HG03280 (cell line): ENCODE measurements around the gene KNTC1.
"Not testable (repeated sequence)": the region's sequence is repeated elsewhere in the genome, so short reads cannot be mapped to it uniquely, and the experiment has no call there.

Source experiments
- ATAC-seq: cut with Tn5 transposase; IDR thresholded peaks from one replicate; pipeline ENCODE4 v1.9.1; 2021; ENCODE audit warnings: mild to moderate bottlenecking, moderate library complexity; ENCODE audit not compliant: unreplicated experiment

Gene KNTC1

DNA sequence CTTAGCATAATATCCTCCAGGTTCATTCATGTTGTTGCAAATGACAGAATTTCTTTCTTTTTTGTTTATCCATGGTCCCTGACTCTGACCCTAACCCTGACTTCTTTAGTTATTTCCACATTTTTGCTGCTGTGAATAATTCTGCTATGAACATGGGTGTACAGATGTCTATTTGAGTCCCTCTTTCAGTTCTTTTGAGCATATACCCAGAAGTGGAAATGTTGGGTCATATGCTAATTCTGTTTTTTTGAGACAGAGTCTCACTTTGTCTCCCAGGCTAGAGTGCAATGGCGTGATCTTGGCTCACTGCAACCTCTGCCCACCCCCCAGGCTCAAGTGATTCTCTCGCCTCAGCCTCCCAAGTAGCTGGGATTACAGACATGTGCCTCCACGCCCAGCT lies 33.1 kb downstream of the KNTC1 start:
- no peak for ATAC-seq

- no peak for ATAC-seq
These were observed 36.3 kb downstream of the KNTC1 start for GRCh38 chr12:122563361-122563760.

DNA sequence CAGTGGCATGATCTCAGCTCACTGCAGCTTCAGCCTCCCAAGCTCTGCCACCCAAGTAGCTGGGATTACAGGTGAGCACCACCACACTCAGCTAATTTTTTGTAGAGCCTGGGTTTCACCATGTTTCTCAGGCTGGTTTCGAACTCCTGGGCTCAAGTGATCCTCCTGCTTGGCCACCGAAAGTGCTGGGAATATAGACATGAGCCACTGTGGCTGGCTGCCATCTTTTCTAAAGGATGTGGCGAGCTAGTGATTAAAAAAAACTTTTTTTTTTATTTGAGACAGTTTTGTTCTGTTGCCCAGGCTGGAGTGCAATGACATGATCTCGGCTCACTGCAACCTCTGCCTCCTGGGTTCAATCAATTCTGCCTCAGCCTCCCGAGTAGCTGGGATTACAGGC lies 39.8 kb downstream of the KNTC1 start:
- not testable (repeated sequence) for ATAC-seq

DNA sequence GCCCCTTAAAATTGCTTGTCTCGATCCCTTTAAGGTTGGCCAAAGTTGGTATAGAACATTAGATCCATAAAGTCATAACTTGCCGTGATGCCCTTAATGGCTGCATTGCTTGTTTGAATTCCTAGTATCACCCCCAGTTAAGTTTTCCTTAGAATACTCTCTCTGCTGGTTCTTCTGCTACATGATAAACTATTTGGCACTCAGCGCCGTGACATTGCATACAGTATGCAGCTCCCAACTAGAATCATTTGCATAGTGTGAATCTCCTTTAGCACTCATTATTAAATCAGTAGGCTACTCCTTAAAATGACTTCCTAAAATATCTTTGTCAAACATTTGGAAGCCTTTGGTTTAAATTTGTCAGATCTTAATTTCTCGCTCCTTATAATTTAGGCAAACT lies 42.2 kb downstream of the KNTC1 start:
- ATAC-seq, result no peak

DNA sequence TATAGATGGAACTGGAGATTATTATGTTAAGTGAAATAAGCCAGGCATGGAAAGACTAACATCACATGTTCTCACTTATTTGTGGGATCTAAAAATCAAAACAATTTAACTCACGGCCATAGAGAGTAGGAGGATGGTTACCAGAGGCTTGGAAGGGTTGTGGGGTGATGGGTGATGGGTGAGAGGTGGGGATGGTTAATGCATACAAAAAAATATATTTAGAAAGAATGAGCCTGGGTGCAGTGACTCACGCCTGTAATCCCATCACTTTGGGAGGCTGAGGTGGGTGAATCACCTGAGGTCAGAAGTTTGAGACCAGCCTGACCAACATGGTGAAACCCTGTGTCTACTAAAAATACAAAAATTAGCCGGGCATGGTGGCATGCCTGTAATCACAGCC lies 43.0 kb downstream of the KNTC1 start:
- ATAC-seq, result not testable (repeated sequence)

GRCh38 chr12:122571821-122572220 lies 44.8 kb downstream of the KNTC1 start:
- no peak for ATAC-seq

DNA sequence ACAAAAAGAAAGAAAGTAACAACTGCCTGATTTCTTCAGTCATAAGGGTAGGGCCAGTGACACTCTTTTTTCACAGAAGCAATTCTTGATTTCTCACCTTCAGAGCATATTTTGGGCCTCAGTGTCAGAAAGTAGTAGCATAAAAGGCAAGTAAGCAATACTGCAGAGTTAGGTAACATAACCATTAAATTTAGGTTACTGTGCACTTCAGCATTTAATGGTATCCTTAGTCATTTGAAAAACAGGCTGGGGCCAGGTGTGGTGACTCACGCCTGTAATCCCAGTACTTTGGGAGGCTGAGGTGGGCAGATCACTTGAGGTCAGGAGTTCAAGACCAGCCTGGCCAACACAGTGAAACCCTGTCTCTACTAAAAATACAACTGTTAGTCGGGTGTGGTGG lies 56.2 kb downstream of the KNTC1 start:
- not testable (repeated sequence) for ATAC-seq

DNA sequence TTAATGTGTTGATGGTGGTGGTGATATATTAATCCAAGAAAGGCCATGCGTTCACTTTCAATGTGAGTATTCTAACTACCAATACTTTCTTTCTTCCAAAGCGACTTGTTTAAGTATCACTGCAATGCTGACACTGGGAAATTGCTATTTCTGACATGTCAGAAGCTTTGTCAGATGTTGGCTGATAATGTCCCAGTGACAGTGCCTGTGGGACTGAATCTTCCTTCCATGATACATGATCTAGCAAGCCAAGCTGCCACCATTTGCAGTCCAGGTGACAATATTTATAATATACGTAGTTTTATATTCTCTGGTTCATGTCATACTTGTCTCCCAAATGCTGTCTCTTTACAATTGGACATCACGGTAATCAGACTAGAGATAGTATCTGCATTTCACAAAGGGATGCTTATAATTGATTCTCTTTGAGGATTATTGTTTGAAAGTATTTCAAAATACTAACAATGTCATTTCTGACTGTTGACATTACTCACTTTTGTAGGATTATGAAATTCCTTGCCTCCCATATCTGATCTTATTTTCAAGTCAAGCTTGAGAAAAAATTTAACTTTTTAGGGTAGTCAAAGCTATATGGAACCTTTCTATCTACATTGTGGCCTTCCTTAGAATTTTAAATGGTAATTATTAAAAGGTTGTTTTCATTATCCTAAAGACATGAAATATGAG lies 57.3 kb downstream of the KNTC1 start:
- ATAC-seq, result no peak

DNA sequence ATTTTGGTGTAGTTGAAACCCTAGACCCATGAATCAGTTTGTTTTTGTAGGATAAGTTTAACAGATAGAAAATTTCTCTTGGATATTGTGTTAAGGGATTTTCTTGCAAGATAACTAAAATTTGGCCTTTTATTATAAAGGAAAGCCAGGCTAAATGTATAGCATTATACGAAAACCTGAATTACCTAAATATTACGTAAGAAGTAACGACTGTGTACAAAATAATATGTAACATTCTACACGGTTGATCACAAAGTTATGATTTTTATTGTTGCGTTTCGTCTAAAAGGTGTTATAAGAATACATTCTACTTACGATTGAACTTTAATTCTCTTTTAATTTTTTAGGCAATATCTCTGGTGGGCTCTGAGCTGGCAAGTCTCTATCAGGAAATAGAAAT lies 63.9 kb downstream of the KNTC1 start:
- ATAC-seq, result no peak

- ATAC-seq, result not testable (repeated sequence)
These were observed 64.9 kb downstream of the KNTC1 start for GRCh38 chr12:122591966-122592365.

GRCh38 chr12:122592543-122592942 lies 65.5 kb downstream of the KNTC1 start:
- ATAC-seq, result not testable (repeated sequence)

- ATAC-seq, result no peak
These were observed 66.9 kb downstream of the KNTC1 start for GRCh38 chr12:122593910-122594309.

- ATAC-seq, result no peak
These were observed 69.8 kb downstream of the KNTC1 start for GRCh38 chr12:122596838-122597237.

DNA sequence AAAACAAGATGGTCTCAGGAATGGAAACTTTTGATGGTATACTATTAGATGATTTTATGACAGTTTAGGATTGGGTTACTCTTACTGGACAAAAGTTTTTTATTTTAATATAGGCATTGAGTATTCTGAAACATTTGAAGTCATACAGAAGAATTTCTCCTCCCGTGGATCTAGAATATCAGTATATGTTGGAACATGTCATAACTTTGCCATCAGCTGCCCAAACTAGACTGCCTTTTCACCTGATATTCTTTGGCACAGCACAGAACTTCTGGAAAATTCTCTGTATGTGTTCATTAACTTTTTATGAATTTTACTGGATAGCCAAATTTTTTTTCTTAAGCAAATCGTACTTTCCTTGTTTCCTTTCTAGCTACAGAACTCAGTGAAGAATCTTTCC lies 75.4 kb downstream of the KNTC1 start:
- ATAC-seq, result no peak

DNA sequence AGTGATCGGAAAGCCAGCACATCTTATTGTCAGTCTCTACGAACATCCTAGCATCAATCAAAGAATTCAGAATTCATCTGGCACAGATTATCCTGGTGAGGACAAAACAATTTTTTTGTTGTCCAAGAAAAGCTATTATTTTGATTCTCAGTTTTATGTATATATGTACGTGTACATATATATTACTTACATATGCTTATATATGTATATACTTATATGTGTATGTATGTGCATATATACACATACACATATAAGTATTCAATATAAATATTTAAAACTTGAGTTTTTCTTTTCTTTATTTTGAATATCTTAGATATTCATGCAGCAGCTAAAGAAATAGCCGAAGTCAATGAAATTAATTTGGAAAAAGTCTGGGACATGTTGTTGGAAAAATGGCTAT lies 77.9 kb downstream of the KNTC1 start:
- ATAC-seq, result no peak

- ATAC-seq, result no peak
These were observed 82.7 kb downstream of the KNTC1 start for GRCh38 chr12:122609732-122610131.

DNA sequence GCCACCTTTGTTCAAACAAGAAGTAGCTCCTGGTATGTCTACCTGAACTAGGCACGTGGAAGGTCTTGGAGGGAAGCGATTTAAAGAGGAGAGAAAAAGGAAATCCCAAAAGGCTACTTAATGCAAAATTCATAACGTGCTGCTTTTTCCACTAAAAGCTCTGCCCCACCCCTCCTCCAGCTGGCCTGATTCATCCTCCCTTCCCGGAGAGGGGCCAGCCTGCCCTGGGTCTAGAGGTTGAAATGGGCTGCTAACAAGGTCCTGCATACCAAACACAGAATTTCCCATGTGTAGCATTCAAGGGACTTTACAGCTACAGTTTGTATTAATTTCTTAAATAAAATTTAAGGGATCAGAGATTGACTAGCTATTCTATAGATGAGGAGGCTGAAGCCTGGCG lies 83.2 kb downstream of the KNTC1 start:
- no peak for ATAC-seq

- ATAC-seq, result no peak
These were observed 83.9 kb downstream of the KNTC1 start for GRCh38 chr12:122610911-122611310.

DNA sequence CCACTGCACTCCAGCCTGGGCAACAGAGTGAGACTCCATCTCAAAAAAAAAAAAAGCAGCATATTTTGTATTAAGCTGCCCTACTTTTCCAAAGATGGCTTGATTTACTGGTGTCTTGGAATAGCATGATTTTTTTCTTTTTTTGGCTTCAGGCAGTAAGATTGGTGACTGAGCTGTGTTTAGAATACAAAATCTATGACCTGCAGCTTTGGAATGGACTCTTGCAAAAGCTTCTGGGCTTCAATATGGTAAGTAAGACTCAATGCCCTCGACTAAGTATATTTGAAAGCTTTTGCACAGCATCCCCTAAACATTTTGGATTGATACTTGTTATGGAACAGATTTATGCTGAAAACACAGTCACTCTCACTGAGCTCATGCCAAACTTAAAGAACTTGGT lies 87.8 kb downstream of the KNTC1 start:
- ATAC-seq, result no peak

DNA sequence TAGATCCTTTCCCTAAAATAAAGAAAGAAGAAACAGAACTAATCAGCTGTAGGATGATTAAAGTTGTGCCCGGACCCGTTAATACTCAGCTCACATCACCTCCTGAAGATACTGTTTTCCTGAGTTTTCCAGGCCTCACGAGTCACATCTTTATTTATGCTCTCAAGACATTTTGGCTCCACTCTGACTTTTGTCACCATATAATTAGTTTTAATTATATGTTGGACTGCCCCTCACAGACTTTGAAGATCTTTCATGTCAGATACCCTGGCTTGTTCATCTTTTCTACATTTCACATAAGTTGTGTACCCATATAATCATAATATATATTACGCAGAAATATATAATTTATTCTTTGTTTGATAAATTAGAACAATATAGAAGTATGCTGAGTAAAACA lies 88.7 kb downstream of the KNTC1 start:
- no peak for ATAC-seq

DNA sequence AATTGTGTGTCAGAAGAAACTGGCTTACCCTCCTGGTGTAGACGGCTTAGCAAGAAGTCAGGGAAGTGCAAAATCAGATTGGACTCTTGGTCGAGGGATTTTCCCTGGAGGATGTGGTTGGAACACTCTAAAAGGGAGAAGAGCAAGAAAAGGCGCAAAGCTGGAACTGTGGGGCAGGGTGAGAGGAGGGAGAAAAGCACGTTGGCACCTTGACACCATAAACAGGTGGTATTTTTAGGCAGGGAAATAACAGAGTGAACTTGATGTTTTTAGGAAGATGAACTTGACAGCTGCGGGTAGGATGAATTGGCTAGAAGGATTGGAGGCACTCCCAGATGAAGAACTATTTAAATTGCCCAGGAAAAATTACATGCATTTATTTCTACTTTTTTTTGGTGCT lies 108.4 kb downstream of the KNTC1 start:
- no peak for ATAC-seq

GRCh38 chr12:122643207-122643805 lies 116.3 kb downstream of the KNTC1 start:
- no peak for ATAC-seq
